MCF 10A (cell line): ENCODE measurements around the gene PEX14. TPM values are rescaled to one million over a fixed set of nuclear protein-coding genes. Genes with fewer than 3 reads are reported as not detected.

Source experiments
- BruUV-seq: library from RNA; stranded (reverse); fragments of 400-500 nt; replicated peaks from 2 replicates; lab custom pipeline; 2021; lab: Mats Ljungman, UMichigan
- CTCF ChIA-PET: fragments of 300-600 bp; sonication (Branson Sonifier 250); formaldehyde crosslinking; extraction: SDS; loops from one replicate; lab custom pipeline; 2021; ENCODE audit warnings: antibody characterized with exemption, inconsistent platforms; lab: Yijun Ruan, JAX
- POLR2A ChIA-PET: fragments of 300-600, 350-650 bp; sonication (Branson Sonifier 250); formaldehyde crosslinking; extraction: SDS; loops from one replicate; lab custom pipeline; 2020; ENCODE audit warnings: antibody characterized with exemption, inconsistent platforms; lab: Yijun Ruan, JAX
- DNase-seq: peaks from one replicate; pipeline ENCODE4 v3.0.0-alpha.2; 2018; ENCODE audit not compliant: unreplicated experiment
- H3K27ac Mint-ChIP-seq: one replicate; pipeline ENCODE4 v1.8.0; 2022; ENCODE audit warnings: mild to moderate bottlenecking, low read depth, mixed read lengths; ENCODE audit not compliant: unreplicated experiment
- H3K27me3 Mint-ChIP-seq: one replicate; pipeline ENCODE4 v1.8.0; 2022; ENCODE audit warnings: mixed read lengths; ENCODE audit not compliant: insufficient read depth, unreplicated experiment
- H3K36me3 Mint-ChIP-seq: one replicate; pipeline ENCODE4 v1.8.0; 2022; ENCODE audit warnings: mild to moderate bottlenecking, moderate library complexity, mixed read lengths; ENCODE audit not compliant: insufficient read depth, unreplicated experiment
- H3K4me1 Mint-ChIP-seq: one replicate; pipeline ENCODE4 v1.8.0; 2022; ENCODE audit warnings: mixed read lengths; ENCODE audit not compliant: insufficient read depth, unreplicated experiment
- H3K4me3 Mint-ChIP-seq: one replicate; pipeline ENCODE4 v1.8.0; 2022; ENCODE audit warnings: mild to moderate bottlenecking, moderate library complexity, mixed read lengths; ENCODE audit not compliant: unreplicated experiment
- H3K9me3 Mint-ChIP-seq: one replicate; pipeline ENCODE4 v1.8.0; 2022; ENCODE audit warnings: mixed read lengths; ENCODE audit not compliant: unreplicated experiment
- CTCF ChIP-seq: fragments of 200-600 bp; IDR thresholded peaks from one replicate; pipeline ENCODE4 v1.8.0; 2022; ENCODE audit warnings: antibody characterized with exemption, mild to moderate bottlenecking; ENCODE audit not compliant: unreplicated experiment
- intact Hi-C: fragments of 100-400 bp; cut with micrococcal nuclease; formaldehyde crosslinking; loops from 2 replicates; pipeline ENCODE4 v1.14.1; 2022
- total RNA-seq: library from RNA; stranded (reverse); gene quantifications from 2 replicates; pipeline ENCODE4 v1.2.3, GENCODE V29; 2022

The PEX14 gene
- total RNA-seq, 1 experiment from 2014 or later: 22.2 TPM

GRCh38 chr1:10649517-10650201, 174.9 kb downstream of the PEX14 start:
- H3K4me1 Mint-ChIP-seq: no peaks in the 10 kb centered on the region
- TF ChIP-seq CTCF: no peak
- ChIA-PET CTCF (interaction anchor here (0.6 kb wide), 1 partner anchor 142 kb away, joined by 3 read pairs; no protein-coding TSS in a partner anchor), POLR2A (interaction anchor here (0.7 to 1.1 kb wide), 2 partner anchors 120 to 199 kb away, joined by 3 read pairs; no protein-coding TSS in a partner anchor)
- H3K27ac Mint-ChIP-seq: no peak overlapping the region
- no TSS peak for BruUV-seq
- no peak for DNase-seq
- no peaks in the 10 kb centered on the region for H3K9me3 Mint-ChIP-seq
- no peaks in the 10 kb centered on the region for H3K27me3 Mint-ChIP-seq
- no peak overlapping the region for H3K4me3 Mint-ChIP-seq
- intact Hi-C loops: no loop called here
- peaks cover 17% of the 10 kb centered on the region for H3K36me3 Mint-ChIP-seq

- H3K4me1 Mint-ChIP-seq: no peaks in the 10 kb centered on the region
- ChIA-PET CTCF (interaction anchor here (0.6 kb wide), 1 partner anchor 143 kb away, joined by 3 read pairs; no protein-coding TSS in a partner anchor), POLR2A (interaction anchor here (0.7 to 1.1 kb wide), 2 partner anchors 121 to 198 kb away, joined by 3 read pairs; no protein-coding TSS in a partner anchor)
- no TSS peak for BruUV-seq
- no peak overlapping the region for H3K27ac Mint-ChIP-seq
- no peak overlapping the region for H3K4me3 Mint-ChIP-seq
- intact Hi-C loops: no loop called here
- no peak for DNase-seq
- H3K36me3 Mint-ChIP-seq: peaks cover 25% of the 10 kb centered on the region
- H3K27me3 Mint-ChIP-seq: no peaks in the 10 kb centered on the region
- no peak for TF ChIP-seq CTCF
- H3K9me3 Mint-ChIP-seq: no peaks in the 10 kb centered on the region
These were observed 176.0 kb downstream of the PEX14 start for GRCh38 chr1:10650556-10651388.

GRCh38 chr1:10651389-10651766, 176.6 kb downstream of the PEX14 start:
- no peak for TF ChIP-seq CTCF
- POLR2A ChIA-PET: no interaction called here
- Mint-ChIP-seq H3K4me1 (no peaks in the 10 kb centered on the region), H3K4me3 (no peak overlapping the region), H3K27ac (no peak overlapping the region), H3K36me3 (peaks cover 25% of the 10 kb centered on the region), H3K9me3 (no peaks in the 10 kb centered on the region), H3K27me3 (no peaks in the 10 kb centered on the region)
- no TSS peak for BruUV-seq
- CTCF ChIA-PET: no interaction called here
- no peak for DNase-seq
- intact Hi-C loops: no loop called here

GRCh38 chr1:10651793-10652192, 177.0 kb downstream of the PEX14 start:
- intact Hi-C loops: no loop called here
- ChIA-PET POLR2A (no interaction called here), CTCF (no interaction called here)
- Mint-ChIP-seq H3K4me1 (no peaks in the 10 kb centered on the region), H3K27me3 (no peaks in the 10 kb centered on the region), H3K36me3 (peaks cover 25% of the 10 kb centered on the region), H3K4me3 (no peak overlapping the region), H3K27ac (no peak overlapping the region), H3K9me3 (no peaks in the 10 kb centered on the region)
- BruUV-seq: no TSS peak
- DNase-seq: no peak
- TF ChIP-seq CTCF: no peak
